ENCODE measurements around the gene GPRC6A.
A peak's percentile ranks its signal among the peaks of the same experiment; 100 is the strongest.

- no peak for TF ChIP-seq ZBTB46 (CRISPR knock-in tag; IDR thresholded peaks at IDR 0.05; ENCODE audit: borderline replicate concordance)
- TF ChIP-seq ESRRA (CRISPR knock-in tag; IDR thresholded peaks at IDR 0.05; ENCODE audit: low read depth), result no peak
- TF ChIP-seq PRDM15 (CRISPR knock-in tag; IDR thresholded peaks at IDR 0.05), result no peak
- no peak for TF ChIP-seq PRDM10 (CRISPR knock-in tag; IDR thresholded peaks at IDR 0.05; ENCODE audit: low read depth)
- no peak for TF ChIP-seq ZNF274 (CRISPR knock-in tag; IDR thresholded peaks at IDR 0.05)
- peak; percentile 72 for TF ChIP-seq CTCF (CRISPR knock-in tag; IDR thresholded peaks at IDR 0.05)
- TF ChIP-seq MAX (IDR thresholded peaks at IDR 0.05), result no peak
- no peak for TF ChIP-seq ATF3 (CRISPR knock-in tag; IDR thresholded peaks at IDR 0.05)
- no peak for TF ChIP-seq PRPF4 (IDR thresholded peaks at IDR 0.05; ENCODE audit: low read depth, low read length, poor library complexity, severe bottlenecking)
- no peak for TF ChIP-seq FOSL1 (CRISPR knock-in tag; IDR thresholded peaks at IDR 0.05; ENCODE audit: borderline replicate concordance)
- TF ChIP-seq KLF16 (CRISPR knock-in tag; IDR thresholded peaks at IDR 0.05), result no peak
- TF ChIP-seq KAT7 (CRISPR knock-in tag; IDR thresholded peaks at IDR 0.05; ENCODE audit: borderline replicate concordance), result no peak
- no peak for TF ChIP-seq NR2C2 (CRISPR knock-in tag; IDR thresholded peaks at IDR 0.05; ENCODE audit: borderline replicate concordance)
These were observed 49.2 kb downstream of the GPRC6A start for GRCh38 chr6:116779573-116780164.

Data from HepG2 (cell line).